HG03095 (cell line): ENCODE results near the gene LRRC4C.
A peak's percentile ranks its signal among the peaks of the same experiment; 100 is the strongest.

Experiments used
- ATAC-seq: cut with Tn5 transposase; IDR thresholded peaks from one replicate; pipeline ENCODE4 v1.9.1; 2021; ENCODE audit warnings: moderate library complexity; ENCODE audit not compliant: unreplicated experiment

The LRRC4C gene

DNA sequence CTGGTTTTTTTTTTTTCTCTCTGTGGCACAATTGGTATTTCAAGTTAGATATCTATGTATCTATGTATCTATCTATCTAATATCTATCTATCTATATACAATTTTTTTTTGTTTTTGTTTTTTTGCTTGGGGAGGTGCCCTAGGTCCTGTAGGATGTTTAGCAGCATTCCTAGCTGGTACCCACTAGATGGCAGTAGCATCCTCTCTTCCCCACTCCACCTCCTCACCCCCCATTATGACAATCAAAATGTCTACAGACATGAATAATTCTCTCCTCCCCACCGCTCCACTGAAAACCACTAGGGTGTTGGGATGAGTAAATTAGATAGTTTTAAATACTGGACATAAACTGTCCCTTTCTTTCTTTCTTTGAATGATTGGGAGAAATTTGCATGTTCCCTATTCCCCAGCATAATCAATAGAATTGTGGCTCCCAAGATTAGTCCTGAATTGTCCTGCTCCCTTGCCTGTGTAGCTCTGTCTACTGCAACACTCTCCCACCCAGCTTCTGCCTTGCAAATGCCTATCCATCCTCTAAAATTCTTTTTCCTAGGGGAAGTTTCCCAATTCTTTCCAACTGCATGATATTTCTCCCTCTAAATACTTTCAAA lies 1152.4 kb downstream of the LRRC4C start:
- peak; percentile 68 for ATAC-seq

DNA sequence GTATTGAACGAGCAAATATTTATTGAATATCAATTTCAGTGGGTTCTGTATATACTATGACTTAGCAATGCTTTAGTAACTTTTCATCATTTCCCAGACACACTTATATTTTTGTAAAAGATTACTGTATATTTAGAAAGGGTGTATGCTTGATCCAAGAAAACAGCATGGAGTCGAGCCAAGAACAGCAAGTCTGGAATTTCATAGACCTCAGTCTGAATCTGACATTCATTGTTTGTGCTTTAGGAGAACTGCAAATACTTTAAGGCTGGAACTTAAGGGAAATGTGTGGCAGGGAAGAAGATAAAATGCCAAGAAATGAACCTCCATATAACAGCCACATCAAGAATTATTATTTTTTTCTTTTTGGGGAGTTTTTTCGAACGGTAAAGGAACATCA lies 1156.8 kb downstream of the LRRC4C start:
- no peak for ATAC-seq

DNA sequence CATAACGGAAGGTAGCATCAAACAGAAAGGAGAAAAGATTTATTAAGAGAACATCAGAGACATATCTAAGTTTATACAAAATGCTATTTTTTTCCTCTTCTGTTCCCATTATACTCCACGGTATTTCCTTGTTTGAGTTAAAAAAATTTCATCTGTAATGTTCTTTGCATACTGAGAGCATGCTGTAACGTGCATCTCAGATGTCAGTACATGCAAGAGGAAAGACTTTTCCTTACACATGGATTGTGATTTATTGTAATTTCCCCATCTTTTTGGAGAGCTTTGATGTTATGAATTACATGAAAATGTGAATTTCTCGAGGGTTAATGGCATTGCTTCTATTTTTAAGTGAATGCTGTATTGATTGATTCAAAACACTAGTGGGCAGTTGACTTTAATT lies 1164.0 kb downstream of the LRRC4C start:
- ATAC-seq, result no peak

DNA sequence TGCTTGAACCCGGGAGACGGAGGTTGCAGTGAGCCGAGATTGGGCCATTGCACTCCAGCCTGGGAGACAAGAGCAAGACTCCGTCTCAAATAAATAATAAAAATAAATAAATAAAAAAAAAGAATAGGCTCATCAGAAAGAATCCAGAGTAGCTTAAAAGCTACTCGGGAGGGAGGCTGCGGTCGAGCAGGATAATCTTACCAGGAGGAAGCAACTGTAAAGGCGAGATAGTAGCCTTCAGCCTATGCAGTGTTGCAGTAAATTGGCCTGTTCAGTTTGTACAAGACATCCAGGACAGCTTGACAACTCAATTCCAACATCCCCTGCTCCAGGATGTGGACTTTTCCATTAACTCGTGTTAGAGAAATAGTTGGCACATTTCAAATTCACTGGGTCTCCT lies 1164.7 kb downstream of the LRRC4C start:
- no peak for ATAC-seq

DNA sequence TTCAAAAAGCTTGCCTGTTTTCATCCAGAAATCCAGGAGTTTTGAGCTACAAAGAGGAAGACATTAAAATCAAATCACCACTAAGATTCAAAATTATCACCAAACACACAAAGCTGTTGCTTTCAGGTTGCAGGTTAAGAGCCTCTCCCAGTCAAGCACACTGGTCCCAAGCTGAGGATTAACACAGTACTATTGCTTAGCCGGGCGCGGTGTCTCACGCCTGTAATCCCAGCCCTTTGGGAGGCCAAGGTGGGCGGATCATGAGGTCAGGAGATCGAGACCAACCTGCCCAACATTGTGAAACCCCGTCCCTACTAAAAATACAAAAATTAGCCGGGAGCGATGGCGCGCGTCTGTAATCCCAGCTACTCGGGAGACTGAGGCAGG lies 1165.1 kb downstream of the LRRC4C start:
- ATAC-seq, result no peak

DNA sequence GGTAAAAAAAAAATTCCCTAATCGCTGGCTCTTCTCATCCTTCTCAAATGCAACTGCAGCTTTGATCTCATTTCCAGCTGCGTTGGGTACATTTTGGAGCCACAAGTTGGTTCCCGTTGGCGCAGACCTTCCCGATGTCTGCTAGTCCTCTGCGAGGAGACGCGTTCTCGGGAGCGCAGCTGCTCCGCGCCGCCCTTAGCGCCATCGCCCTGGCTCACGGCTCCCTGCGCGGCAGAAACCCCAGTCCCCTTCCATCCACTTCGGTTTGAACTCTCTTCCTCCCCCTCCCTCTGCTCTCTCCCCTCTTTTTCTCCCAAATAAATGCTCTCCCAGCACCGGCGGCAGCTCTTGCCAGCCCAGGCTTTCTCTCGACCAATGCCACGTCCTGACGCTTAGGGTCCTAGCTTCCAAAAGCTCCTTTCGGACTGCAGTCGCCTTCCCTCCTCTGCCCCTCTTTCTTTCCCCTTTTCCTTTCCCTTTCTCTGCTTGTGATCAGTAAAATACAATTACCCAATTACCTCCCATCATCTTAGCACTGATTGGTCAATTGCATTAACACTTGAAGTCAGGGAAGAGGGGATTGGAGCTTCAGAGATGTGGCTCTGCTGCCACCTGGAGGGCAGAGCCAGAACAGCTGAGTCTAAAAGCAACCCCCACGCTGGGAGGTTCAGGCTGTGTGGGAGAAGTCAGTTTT lies 1165.7 kb downstream of the LRRC4C start:
- peak; percentile 95 for ATAC-seq

DNA sequence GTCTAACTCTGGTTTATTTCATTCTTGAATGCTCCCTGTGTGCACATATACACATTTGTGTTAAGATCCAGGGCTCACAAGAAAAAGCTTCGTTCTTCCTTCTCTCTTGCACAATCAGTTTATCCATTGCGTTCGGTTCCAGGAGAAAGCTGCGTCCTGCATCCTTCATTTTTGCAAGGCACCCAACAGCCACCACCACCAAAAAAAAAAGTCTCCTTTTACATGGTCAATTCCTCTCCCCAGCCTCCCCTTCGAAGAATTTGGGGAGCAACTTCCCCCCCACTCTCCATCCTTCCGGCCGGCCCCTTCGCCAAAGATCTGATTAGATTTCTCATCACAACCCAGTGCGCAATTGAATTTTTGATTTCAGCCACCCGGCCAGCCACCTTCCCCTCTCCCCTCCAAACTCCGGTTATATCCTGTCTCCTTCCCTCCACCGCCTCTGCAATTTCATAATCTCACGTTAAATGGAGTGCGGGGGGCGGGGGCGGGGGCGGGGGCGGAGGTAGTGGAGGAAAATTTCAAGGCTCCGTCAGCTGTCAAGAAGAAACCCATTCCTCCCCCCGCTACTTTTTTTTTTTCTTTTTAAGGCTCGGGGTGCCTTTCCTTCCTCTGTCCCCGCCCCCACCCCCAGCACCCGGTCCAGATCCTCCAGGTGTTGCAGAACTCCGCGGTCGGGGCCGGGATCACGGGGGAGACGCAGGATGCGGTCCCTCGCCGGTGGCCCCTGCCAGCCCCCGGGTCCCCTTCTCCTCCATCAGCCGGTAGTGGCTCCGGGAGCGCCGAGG lies 1166.5 kb downstream of the LRRC4C start:
- no peak for ATAC-seq

DNA sequence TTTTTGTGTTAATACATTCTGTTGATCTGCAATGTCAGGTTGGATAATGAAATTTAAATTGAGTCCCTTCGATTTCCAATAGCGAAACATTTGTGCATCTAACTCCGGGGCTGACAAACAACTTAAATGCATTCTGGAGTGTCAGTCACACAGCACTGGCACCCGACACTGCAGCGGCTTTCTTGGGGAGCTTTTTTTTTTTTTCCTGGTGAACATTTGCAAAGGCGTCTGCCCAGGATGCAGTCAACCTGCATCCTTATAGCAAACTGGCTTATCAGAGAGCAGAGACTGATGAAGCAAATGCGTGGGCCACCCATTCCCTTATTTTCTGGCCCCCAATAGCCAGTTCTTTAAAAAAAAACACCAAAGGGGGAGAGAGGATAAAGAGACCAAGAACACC lies 1167.7 kb downstream of the LRRC4C start:
- ATAC-seq, result no peak

DNA sequence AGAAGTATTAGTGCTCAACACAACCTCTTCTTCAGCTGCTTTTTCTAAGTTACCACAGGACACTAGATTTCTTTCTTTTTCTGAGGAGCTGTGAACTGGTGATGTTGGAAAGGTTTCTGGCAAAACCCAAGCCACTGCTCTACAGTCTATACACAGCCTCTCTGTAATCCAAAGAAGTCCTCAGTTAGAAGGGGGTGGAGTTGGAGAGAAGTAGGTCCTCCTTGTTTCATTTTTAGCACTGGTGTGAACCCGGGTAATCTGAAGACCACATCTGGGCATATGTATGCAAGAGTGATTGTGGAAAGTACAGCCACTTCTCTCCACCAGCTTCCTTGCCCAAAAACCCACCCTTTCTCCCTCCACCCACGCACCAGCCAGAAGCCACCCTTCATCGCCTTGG lies 1168.1 kb downstream of the LRRC4C start:
- ATAC-seq, result no peak

DNA sequence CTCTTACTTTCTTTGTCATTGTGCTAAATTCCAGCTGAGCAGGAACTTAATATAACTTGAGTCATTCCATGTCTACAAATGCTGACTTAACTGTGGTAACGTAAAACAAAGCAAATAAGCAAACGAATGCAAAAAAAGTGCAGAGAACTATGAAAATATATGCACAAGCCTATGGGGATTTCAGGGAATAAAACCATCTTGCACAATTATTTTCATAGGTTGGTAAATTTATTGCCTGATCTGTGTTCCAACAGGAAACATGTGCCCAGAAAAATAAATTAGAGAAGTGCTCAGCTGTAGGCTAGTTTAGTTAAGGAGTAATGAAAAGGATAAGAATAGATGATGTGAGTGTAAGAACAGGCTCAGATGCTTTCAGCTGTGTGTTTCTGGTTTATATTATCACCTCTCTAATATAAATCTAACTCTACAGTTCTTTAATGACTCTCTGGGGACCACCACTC lies 1169.3 kb downstream of the LRRC4C start:
- no peak for ATAC-seq

DNA sequence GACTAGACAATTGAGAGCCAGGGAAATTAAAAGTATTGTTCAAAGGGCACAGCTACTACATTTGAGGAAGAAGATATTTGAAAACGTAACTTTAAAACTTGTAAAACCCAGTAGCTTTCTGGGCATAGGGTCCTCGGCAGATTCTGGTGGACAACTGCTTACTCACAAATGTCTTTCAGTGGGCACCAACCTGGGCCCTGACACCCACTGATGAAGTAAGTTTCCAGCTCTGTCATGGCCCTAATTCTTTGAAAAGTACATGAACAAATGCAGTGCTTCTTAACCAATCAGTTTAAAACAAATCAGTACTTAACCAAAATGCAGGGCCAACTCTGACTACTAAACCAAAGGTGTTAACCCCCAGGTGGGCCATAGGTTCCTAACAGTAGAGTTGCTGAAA lies 1170.1 kb downstream of the LRRC4C start:
- no peak for ATAC-seq

DNA sequence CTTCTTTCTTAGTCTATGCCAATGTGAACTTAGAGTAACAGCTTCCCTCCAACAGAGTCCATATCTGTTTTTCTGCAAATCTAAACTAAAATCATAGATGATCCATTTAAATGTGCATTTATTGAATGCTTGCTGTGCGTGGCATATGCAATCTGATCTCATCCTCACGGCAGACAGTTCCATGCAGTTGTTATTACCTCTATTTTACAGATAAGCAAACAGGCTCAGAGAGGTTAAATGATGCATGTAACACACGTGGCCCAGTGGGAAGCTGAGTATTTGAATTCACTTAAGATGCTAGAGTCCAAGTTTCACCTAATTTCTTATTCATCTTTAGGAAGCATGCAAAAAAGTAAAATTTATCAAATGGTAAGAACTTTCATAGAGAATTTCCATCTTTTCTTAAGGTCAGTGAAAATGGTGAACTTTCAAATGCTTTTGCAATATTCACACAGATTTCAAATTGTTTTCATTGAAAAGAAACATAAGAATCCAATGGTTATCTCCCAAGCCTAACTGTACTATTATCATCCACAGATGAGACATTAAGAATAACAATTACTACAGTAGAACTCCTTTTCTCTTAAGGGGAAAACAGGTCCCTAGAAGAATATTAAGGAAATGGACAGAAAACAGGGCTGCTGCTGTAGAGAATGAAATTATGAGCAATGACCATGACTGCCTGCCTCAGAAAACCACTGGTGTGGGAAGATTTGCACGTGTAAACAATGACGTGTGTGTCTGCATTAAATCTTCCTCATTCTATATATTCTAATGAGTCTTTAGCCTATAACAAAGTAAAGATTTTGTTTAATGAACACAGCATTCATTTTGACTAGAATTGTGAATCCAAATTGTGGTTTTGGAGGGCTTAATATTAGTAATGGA lies 1171.3 kb downstream of the LRRC4C start:
- ATAC-seq, result no peak

DNA sequence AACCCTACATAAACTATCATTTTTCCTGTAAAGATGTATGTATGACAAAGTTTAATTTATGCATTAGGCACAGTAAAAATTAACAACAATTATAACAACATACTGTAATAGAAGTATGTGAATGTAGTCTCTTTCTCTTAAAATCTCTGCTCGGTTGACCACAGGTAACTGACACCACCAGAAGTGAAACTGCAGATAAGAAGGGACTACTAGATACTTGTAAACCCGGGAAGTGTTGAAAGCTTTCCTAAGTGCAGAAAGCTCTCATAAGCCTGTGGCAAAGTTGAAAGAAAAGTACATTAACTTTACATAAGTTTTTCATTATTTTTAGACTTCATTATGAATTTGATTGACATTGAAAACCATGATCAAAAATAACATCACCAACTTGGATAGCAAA lies 1173.3 kb downstream of the LRRC4C start:
- no peak for ATAC-seq

DNA sequence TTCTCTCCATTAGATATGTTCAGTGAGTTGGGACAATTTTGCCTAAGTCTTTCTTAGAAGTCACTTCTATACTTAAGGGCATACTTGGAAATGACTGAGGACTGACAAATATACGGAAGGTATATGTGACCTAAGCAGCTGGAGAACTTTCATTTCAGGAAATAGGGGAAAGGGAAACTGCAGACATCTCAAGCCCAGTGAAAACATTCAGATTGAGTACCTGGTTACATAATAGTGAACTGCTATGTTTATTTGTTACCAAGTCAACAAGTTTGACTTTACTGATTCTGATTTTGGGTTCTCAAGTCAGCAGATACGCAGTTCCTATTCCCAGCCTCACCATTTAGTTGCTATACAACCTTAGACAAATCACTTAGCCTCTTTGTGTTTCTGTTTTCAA lies 1173.9 kb downstream of the LRRC4C start:
- ATAC-seq, result no peak

DNA sequence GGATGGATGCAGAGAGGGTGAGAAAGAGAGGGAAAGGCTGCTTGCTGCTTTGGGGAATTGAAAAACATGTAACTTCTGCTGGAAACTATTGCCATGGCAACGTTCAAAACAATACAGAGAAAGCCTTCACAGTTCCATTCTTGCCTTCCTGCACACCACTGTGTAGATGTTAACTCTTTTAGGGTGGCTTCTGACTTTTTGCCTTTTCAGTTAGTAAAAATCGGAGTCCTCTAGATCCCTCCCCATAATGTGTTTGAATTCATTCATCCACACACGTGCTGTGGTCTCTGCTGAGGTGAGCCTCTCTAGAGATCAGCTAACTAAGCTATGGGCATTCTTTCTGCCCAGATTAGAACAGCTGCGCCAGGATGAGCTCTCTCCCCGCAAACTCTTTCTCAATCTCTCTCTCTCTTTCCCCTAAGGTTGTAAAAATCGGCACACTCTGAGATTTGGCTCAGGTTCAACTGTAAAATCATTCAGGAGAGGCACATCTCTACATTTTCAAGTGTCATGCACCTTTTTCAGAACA lies 1178.3 kb downstream of the LRRC4C start:
- no peak for ATAC-seq

DNA sequence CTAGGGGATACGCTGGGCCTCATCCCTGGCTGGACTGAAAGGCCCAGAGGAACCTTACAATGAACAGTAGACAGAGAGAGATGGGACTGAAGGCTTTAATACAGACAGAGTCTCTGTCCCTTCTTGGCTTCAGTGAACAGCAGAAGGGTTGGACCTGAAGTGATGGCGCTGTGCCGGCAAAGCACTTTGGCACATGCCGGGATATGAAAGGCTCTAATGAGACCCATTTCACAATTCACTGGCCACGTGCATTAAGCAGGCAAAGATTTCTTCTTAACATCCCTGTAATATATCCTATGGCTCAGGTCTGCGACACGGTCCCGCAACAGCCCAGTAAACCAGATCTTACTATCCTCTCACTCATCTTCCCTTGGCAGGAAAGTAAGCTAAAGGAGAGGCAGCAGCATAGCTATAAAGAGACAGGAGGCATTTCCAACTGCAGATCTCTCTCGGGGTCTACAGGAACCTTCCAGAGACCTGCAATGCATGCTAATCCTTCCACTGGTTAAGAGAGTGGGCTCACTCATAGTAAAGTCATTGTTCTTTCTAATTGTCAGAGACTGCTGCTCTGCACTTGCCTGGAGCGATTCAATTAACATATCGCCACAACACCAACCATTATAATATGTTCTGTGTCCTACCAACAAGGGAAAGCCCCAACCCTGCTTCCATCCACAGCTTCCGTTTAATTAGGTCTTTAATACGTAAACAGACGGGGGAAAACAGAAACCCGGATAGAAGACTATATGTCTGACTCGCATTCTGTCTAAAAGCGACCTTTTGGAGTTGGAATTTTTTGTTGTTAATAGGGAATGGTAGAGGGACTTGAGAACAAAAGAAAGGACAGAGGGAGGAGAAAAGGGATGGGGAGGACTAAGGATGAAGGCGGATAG lies 1179.0 kb downstream of the LRRC4C start:
- no peak for ATAC-seq

DNA sequence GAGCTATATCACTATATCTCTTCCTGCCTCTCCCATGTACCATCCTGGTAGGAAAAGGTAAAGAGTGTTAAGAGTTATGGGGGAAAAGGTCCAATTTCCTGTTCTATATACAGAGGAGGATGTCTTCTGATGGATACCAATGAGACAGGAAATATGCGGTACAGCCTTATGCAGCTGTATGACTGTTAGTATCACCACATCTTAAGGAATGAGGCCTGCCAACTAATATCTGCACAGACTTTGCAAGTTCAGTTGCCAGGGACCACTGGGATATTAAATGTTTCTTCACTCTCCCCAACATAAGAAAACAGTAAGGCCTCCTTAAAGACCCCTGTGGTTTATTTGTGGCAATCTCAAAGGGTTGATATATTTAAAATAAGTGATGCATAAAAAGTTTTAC lies 1182.5 kb downstream of the LRRC4C start:
- no peak for ATAC-seq

DNA sequence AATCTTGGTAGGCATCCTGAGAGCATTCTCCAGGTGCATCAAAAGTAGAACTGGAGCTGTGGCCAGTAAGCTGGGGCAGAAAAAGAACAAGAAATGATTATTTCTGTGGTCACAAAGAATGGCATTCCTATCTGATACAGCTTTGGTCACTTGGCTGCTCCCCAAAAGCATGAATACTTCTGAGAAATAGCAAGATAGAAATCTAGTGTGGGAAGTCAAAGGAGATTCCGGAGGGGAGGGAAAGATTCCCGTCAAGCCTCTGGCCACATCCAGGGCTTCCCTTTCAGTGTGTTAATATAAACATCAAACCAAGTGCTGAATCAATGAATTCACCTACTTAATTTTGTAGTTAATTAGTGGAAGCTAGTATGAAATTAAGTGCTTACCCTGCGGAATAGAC lies 1185.4 kb downstream of the LRRC4C start:
- ATAC-seq, result no peak

DNA sequence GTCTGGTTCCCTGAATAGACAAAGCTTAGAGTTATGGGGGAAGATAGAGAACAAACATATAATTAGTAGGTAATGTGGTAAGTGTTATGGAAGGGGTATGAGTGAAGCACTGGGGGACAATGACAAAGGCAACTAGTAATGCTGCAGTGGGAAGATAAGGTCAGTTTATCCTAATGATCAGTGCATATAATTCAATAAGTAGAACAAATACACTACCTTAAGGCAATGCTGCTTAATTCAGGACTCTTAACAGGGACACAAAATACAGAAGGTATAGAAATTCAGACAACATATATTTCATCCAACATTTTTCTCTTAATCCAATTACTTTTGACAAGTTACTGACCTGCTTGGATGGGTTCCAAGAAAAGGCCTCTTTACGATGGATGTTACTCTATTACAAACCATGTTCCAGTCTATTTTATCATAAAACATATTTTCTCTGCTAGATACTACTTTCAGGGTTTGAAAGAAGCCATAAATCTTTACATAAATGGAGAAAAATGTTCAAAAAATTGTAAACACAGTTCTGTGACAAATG lies 1186.2 kb downstream of the LRRC4C start:
- ATAC-seq, result no peak

DNA sequence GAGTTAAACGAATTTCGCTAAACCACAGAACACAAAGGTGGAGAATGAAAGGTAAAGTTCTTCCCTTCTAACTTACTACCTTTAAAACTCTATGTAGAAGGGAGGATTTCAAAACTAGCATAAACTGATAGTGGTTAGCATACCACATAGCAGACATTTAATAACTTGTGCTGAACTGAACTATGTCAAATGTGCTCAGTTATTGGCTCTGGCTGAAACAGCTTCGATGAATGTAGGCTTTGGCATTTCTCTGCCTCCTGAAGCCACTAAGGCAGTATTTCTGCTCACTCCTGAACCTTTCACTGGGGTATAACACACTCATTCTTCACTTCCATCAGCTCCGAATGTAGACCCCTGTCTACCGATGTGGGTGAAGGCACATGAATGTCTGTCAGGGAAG lies 1188.1 kb downstream of the LRRC4C start:
- ATAC-seq, result no peak
